ENCODE data around the gene IL19.

IL19 gene, protein sequence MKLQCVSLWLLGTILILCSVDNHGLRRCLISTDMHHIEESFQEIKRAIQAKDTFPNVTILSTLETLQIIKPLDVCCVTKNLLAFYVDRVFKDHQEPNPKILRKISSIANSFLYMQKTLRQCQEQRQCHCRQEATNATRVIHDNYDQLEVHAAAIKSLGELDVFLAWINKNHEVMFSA

DNA sequence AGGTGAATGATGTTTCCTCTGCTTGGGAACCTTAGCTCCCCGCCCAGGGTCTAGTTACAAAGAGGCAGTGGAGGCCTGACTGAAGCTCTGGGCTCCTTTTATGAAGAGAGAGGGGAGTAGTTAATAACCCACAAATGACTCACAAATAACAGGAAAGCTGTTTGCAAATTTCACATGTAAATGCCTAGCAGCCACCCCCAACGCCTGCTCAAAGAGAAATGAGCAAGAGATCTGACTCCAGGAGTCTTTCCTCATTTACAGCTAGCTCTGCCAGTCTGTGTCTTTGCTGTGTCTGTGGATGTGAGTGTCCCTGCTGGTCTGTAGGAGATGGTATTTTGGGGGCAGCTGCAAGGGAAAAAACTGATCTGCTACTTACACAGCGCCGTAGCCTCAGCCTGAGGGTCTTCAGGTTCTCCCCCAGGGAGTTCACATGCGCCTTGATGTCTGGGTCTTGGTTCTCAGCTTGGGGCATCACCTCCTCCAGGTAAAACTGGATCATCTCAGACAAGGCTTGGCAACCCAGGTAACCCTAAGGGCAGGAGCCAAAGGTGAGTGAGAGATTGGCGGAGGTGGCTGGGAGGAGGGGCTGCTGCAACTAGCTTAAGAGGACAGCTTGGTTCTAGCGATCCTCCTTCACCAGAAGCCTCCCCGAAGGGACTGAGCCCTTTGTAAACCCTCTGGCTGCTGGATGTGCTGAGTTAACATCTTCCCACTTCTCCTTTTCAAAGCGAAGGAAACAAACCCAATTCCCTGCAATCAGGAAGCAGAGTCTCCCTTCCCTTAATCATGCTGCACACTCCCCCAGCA lies at the start of gene IL19:
Gene IL19 (plus strand): TSS at position 243 of the 807 bp plus-strand sequence. CDS start 65,890 bp downstream, outside the sequence.
- no peak for DNase-seq

DNA sequence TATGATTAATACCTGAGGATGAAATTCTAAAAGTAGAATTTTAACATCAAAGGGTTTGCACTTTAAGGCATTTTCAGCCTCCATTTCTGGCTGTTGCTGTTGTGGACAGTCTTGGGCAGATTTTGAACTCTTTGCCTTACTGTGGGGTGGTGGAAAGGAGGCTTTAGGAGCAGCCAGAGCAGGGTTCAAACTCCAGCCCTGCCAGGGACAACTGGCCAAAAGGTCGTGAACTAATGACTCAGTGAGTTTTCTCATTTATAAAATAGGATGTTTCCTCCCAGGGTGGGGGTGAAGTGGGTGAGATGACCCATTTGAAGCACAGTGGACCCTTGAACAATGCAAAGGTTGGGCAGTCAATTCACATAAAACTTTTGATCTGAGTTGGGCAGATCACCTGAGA lies 49.1 kb upstream of the IL19 start:
- DNase-seq = no peak

DNA sequence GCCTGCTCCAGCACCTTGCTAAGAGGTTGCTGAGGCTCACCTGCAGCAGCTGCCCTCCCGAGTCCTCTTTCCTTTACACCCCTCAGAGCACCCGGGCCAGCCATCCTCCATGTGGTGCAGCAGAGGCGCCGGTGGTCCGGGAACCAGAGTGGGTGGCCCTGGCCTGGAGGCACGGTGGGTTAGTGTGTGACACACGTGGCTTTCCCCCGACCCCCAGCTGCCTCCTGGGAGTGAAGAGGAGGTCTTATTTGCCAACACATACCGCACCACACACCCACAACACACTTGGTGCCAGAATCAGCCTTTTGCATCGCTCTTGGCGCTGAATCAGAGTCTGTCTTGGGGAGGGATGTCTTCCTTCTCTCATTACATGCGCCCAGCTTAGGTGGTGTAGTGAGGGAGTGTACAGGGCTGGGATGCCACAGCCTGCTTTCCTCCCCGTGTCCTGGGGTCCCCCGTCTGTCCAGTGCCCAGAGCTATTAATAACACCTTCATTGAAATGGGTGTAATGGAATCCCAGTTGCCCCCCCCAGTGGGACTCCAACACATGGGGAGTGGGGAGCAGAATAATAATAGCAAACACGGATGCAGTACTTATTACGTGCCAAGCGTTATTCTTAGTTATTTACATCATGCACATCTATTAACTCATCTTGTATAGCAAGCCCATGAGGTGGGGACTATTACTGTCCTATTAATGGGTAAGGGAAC lies 47.7 kb upstream of the IL19 start:
- DNase-seq = no peak

DNA sequence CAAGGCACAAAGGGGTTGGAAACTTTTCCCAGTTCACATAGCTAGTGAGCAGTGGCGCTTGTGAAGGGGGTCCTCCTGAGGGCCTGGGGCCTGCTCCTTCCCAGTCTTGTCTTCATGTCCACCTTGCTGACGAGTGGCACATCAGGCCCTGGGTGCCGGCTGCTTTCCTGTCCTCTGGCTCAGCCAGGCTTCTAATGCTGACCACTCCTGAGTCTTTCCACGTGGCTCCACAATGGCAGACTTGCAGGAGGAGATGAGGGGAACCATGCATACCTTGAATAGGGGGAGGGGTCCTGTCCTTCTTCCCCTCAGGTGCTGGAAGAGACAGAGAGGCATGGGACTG lies 47.1 kb upstream of the IL19 start:
- no peak for DNase-seq

DNA sequence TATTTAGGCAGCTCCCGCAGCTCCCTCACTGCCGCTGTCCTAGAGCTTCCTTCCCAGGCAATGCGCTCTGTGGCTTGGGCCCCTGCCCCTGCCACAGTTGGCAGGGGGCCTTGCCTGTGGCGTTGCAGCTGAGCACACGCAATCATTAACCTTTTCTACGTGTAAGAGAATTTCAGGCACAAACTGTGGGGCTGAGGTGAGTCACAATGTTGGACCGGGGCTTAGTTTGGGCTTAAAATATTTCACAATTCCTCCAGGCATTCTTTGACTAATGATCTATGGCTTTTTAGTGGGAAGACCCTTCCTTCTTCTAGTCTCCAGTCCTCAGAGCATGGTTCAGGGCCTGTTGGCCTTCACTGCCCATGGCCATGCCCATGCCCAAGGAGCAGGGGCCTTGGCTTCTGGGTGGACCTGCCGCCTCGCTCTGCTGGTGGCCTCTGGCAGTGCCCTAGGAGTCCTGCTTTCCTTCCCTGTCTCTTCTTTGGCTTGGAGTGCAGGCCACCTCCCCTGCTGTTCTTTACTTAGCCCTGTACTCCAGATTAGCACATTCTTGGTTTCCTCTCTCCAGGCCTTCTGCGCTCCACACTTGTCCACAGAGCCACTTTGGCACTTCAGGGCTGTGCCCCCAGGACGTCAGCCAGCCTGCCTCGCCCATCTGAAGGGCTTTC lies 46.6 kb upstream of the IL19 start:
- no peak for DNase-seq

DNA sequence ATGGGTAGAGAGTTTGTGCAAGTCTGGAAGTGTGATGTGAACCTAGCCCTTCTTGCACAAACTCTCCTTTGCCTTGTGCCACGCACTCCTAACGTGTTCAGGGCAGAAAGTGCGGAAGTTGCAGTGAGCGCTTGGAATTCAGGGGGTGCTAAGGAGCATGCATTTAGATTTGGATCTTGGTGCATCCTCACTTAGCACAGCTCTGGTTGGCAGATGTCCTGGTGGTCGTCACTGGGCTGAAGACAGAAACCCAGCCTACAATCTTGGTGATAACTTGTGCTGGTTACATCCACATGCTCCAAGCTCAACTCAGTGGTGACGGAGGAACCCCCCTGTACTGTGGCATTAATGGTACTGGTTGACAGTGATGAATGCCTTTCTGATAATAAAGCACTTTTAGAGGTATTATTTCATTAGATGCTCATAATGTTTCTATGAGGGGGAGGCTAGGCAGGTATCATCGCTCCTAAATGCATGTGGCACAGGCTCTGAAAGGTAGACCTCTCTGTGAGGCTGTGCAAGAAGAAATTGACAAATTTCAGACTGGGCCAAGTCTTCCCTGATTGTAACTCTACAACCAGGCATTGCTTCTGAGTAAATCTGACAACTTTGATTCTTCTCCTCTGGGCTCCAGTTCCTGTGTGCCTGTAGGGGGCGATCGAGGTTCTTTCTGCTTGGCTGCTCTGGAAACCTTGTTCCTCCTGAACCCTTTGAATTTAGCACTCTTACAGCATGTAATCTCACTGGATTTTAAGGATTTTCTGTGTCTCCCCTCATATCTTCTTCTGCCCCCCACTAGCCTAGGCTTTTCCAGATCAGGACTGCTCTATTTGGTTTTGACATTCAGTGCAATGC lies 45.2 kb upstream of the IL19 start:
- peak; percentile 61 for DNase-seq

DNA sequence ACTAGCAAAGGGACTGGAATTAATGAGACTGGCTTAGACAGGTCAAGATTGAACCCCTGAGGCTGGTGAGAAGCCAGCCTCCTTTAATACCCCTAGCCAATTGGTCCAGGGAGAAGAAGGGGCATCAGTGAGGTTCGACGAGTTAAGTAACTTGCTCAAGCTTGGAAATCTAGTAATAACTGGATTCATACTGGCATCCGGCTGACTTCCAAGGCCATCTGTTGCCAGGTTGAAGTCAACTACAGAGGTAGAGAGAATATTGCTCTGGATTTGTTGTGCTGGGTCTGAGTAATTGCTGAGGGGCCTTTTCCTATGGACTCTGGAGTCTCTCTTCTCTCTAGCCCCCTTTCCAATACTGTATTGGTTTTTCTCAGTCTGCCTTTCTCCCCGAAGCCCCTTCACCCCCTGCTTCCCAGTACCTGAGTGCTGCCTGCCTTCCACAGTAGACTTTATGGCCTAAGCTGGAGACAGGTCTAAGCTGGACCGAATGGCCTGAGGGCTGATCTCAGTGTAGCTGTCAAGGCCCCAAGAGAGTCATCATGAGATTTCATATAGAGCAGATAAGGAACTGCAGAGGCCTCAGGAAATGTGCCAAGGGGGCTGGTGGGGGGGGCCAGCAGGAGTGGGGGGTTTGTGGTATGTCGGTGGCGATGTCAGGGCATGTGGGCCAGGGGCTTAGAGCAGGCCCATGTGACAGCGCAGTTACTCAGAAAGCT lies 42.4 kb upstream of the IL19 start:
- DNase-seq = peak; percentile 49

DNA sequence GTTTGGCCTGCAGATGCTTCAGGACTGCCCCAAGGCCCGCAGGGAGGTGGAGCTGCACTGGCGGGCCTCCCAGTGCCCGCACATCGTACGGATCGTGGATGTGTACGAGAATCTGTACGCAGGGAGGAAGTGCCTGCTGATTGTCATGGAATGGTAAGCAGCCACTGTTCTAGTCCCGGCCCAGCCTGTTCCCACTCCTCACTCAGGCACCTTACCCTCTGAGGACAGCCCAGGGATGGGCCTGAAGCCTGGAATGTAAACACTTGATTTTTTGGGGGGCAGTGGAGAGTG lies 41.9 kb upstream of the IL19 start:
- no peak for DNase-seq

DNA sequence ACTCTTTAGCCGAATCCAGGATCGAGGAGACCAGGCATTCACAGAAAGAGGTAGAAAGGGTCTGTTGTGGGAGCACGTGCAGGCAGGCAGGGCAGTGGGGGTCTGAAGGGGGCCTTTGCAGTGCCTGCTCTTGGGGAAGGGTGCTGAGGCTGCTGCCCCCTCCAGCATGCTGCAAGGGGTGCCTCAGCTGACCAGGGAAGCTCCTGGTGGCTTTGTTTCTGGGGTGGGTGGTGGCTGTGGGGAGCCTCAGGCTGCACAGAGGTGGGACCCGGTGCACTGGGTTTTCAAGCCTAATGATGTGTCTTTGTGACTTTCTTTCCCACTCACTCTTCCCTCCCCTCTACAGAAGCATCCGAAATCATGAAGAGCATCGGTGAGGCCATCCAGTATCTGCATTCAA lies 41.5 kb upstream of the IL19 start:
- DNase-seq = no peak

DNA sequence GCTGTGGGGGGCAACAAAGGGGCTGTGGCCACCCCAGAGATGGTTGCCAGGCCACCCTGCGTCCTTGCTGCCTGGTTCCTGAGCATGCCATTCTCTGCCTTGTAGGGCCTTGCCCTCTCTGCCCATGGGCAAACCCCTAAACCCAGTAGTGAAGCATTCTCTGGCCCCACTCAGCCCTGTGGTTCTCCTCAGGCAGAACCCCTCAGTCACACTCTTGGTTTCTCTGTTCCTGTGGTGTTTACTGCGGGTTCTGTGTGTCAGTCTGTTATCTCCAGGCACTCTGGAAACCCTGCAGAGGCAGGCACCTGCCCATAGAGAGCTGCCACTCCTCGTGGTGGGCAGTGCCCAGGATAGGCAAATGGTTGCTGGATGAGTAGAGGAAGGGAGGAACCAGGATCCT lies 41.1 kb upstream of the IL19 start:
- no peak for DNase-seq

DNA sequence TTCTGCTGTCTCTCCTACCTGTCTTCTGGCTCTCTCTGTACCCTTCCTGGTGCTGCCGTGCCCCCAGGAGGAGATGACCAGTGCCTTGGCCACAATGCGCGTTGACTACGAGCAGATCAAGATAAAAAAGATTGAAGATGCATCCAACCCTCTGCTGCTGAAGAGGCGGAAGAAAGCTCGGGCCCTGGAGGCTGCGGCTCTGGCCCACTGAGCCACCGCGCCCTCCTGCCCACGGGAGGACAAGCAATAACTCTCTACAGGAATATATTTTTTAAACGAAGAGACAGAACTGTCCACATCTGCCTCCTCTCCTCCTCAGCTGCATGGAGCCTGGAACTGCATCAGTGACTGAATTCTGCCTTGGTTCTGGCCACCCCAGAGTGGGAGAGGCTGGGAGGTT lies 38.1 kb upstream of the IL19 start:
- DNase-seq = no peak

DNA sequence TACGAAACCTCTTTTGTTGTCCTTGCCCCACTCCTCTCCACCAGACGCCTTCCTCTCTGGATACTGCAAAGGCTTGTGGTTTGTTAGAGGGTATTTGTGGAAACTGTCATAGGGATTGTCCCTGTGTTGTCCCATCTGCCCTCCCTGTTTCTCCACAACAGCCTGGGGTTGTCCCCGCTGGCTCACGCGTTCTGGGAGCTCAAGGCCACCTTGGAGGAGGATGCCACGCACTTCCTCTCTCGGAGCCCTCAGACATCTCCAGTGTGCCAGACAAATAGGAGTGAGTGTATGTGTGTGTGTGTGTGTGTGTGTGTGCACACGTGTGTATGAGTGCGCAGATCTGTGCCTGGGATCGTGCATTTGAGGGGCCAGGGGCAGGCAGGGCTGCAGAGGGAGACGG lies 37.6 kb upstream of the IL19 start:
- DNase-seq = no peak

DNA sequence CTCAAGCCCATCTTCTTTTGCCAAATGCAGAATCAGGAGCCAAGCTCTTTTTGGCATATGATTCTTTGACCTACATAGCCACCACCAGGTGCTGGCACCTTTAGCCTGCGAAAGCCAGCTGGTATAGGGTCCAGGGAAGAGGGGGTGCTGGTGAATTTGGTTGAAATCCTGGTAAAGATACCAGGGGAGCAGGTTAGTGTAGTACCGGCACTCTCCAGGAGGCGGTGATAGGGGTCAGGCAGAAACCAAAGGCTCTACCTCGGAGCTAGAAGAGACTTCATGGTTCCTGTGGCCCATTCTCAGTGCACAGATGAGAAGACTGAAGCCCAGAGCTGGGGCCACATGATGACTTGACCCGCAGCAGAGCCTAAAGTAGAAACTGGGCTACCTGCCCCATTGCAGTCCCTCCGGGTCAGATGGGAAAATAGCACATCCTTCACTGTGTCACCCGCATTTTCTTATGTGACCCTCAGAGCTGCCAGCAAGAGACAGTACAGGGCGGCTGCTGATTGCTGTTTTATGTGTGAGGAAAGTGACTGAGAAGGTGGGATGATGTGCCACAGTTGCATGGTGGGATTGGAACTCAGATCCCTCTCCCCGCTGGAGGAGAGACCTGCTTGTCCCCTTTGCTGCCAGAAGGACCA lies 36.0 kb upstream of the IL19 start:
- peak; percentile 66 for DNase-seq

DNA sequence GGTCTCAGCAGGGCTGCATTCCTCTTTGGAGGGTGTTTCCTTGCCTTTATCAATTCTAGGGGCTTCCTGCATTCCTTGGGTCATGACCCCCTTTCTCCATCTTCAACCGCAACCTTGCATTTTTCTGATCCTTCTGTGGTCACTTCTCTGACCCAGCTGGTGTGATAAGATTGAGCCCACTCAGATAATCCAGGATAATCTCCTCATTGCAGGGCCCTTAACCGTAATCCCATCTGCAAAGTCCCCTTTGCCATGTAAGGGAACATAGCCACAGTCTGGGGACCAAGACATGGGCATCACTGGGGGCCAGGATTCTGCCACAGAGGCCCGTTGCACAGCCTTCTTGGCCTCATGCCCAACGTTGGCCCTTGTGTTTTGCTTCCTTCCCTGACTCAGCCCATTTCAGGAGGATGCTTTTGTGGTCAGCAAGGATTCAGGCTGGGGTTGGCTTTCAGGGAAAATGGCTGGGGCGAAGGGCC lies 35.0 kb upstream of the IL19 start:
- DNase-seq = peak; percentile 73

DNA sequence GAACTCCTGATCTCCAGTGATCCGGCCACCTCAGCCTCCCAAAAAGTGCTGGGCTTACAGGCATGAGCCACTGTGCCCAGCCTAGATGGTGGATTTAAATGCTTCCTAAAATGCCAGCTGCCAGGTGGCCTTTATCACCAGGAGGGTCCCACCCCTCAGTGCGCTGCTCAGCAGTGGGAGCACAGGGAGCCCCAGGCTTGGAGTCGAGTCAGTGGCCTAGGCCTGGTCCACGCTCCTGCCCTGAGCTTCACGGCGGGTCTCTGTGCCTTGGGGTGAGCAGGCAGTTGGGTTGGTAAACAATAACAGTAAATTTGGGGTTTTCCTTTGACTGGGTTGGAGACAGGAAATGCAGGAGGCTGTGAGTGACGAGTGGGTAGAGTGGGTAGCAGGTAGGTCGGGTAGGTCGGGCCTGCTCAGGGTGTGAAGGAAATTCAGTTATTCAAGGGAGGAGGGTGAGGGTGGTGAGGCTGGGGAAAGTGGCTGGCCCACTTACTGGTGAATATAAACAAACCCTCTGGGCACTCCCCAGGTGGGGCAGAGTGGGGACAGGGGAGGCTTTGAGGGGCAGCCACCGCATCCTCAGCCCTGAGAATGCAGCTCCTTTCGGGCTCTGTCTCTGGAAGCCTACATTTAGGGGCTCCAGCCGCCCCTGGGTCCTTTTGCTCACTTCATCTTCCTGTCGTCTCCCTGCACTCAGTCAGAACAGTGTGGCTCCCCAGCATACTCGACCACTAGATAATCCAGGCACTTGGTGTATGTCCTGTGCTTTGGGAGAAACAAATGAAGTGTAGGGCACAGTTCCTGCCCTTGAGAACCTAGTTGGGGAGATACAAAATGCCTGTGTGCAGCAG lies 33.5 kb upstream of the IL19 start:
- no peak for DNase-seq

DNA sequence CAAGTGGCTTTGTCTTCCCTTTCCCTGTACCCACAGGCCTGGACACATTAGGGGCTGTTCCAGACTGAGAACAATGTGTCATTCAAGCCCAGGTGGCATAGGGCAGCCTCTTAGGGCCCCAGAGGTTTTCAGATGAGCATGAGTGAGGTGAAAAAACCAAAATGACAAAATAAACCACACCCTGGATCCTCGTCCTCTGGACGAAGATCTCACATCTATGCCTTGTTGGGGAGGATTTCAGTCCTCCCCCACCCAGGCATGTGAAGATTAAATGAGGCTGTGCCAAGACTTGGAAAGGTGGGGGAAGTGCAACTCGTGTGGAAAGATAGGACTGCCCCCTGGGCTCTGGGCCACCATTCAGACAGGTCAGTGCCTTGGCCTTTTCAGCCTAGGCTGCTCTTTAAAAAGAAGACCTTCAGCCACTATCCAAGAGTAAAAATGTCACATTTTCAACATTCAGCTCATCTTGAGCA lies 32.8 kb upstream of the IL19 start:
- no peak for DNase-seq

DNA sequence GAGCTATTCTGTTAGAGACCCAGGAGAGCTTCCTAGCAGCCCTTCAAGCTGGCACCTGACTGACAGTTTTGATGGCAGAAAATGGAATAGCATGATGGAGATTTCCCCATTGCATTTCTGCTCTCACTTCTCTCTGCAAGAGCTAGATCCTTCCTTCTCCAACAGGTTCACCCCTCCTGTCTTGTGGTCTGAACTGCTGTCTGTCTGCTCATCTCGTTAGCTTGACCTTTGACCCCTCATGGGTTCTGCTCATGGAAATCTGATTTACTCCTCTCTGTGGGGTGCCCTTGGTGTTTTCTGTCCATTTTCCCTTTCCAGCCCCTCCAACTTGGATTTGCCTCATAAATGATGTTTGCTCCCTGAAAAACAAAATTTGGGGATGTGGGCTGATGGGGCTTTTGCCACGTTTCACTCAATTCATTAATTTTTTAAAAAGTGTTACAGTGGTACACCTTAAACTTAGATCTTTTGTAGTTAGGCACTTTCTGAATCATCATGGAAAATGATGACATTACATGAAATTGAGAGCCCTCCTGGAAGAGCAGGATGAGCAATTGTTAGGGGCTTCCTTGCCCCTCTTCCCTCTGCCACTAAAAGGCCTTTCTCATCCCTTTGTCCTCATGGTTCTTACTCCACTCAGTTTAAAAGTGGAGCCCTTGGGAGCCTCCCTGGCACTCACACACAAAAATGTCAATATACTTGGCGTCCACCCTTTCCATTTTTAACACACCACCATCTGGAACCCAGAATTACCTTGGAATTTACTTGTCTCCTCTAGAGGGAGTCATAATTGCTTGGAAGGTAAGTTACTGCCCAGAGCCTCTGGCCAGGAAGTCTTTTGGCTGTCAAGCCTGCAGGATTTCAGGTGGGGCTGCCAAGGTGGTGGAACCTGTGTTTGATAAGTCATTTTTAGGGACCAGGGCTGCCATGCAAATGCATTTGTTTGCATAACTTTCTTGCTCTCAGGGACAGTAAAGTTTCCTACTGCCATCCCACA lies 31.9 kb upstream of the IL19 start:
- DNase-seq = peak; percentile 57

DNA sequence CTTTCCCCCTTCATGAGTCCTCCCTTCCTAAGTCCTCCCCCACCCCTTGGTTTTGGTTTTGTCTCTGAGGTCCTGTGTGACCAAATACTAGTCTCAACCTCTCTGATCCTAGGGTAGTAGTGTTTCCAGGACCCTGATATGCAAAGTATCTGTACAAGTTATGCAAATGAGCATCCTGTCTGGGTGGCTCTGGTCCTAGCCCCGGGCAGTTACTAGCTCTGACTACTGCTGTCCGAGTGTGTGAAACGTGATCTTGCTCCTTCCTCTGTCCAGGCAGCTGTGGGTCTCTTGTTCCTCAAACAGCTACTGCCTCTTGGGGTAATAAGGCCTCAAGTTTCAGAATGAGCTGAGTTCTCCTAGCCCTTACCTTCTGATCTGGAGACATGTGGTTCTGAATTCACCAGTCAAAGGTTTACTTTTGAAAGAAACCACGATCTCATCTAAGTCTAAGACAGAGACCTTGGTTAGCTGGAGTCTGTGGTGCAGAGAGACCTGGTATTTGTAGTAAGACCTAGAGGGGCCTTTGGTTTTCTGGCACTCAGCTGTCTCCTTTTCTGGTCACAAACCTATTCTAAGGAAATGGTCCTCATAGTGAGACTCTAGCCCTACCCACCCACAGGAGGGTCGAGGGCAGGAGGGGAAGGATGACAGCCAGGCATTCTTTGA lies 31.0 kb upstream of the IL19 start:
- no peak for DNase-seq

Measured in NCI-H82 (cell line).